H1 (cell line): ENCODE measurements around the gene SPOCK1. TPM values are rescaled to one million over a fixed set of nuclear protein-coding genes. Genes with fewer than 3 reads are reported as not detected.

Experiments used
- CBX8 ChIP-seq: fragments of 300-800, 300-1000 bp; sonication (generic); IDR thresholded peaks from 2 replicates; pipeline ENCODE4 v1.7.1; 2016; ENCODE audit warnings: low read depth, low read length, borderline replicate concordance
- EZH2 ChIP-seq: fragments of 200-600 bp; sonication (generic); IDR thresholded peaks from 2 replicates; pipeline ENCODE4 v1.7.1; 2012; ENCODE audit warnings: low read depth, mild to moderate bottlenecking, moderate library complexity, low read length, inconsistent platforms; ENCODE audit not compliant: severe bottlenecking
- FOSL1 ChIP-seq: IDR thresholded peaks from 2 replicates; pipeline ENCODE4 v1.6.1; 2011; ENCODE audit warnings: mild to moderate bottlenecking, low read depth, low read length, moderate library complexity; ENCODE audit not compliant: insufficient read depth
- PHF8 ChIP-seq: fragments of 200-600 bp; sonication (generic); conservative IDR thresholded peaks from 2 replicates; pipeline ENCODE4 v1.7.1; 2012; ENCODE audit warnings: low read depth, mild to moderate bottlenecking, inconsistent platforms, low read length, moderate library complexity
- YY1 ChIP-seq: IDR thresholded peaks from 2 replicates; pipeline ENCODE4 v1.6.1; 2011; ENCODE audit warnings: low read depth, mild to moderate bottlenecking, low read length
- polyA plus RNA-seq, 7 experiments: library from polyadenylated mRNA; depleted of rRNA in 3 of 7; stranded (reverse) in 5 of 7; unstranded in 2 of 7; fragments of >200 nt in 5 of 7; fragments of 200-250 nt in 2 of 7; gene quantifications; 1 replicate in 5 of 7; 2 replicates in 1 of 7; 4 replicates in 1 of 7; pipeline versions ENCODE4 v1.2.1 to v1.2.3, GENCODE V29; 2011 to 2013; ENCODE audit warnings: missing spikeins in 2 of 7, mixed read lengths in 2 of 7
- total RNA-seq: library from RNA; stranded (reverse); fragmentation: NEBNext Ultra II Directional; extraction: Animal tissue kit (Norgen Biotek cat#: 25700); gene quantifications from 2 replicates; pipeline ENCODE4 v1.2.1, GENCODE V29; 2021

SPOCK1 gene
- total and polyA plus RNA-seq, 2 of the 8 experiments (the other 6 are each of a cell fraction or from before 2014, with no cell fraction given) = 6.9 to 18.1 TPM

GRCh38 chr5:137481596-137481995, 17.5 kb downstream of the SPOCK1 start (continued):
- TF ChIP-seq YY1 (no peak), PHF8 (no peak), EZH2 (no peak), FOSL1 (no peak), CBX8 (no peak)
- TF ChIP-seq, all 59 proteins: peak for 0
